Upper lobe of right lung (tissue), 1 donor: Measurements from ENCODE around the gene CCR6. TPM values are rescaled to one million over a fixed set of nuclear protein-coding genes. Genes with fewer than 3 reads are reported as not detected.

Experiments
- ATAC-seq: fragments of 200-7000 bp; cut with Tn5 transposase; one replicate; pipeline ENCODE4 v1.9.1; 2020; ENCODE audit warnings: mild to moderate bottlenecking, moderate library complexity
- DNase-seq: peaks from one replicate; pipeline ENCODE4 v3.0.0-alpha.2; 2020
- H3K27ac ChIP-seq: fragments of 200-600 bp; one replicate; pipeline ENCODE4 v1.8.0; 2022
- H3K27me3 ChIP-seq: fragments of 200-600 bp; one replicate; pipeline ENCODE4 v1.8.0; 2022; ENCODE audit warnings: mild to moderate bottlenecking
- H3K36me3 ChIP-seq: fragments of 200-600 bp; one replicate; pipeline ENCODE4 v1.8.0; 2022
- H3K4me1 ChIP-seq: fragments of 200-600 bp; one replicate; pipeline ENCODE4 v1.8.0; 2022
- H3K4me3 ChIP-seq: fragments of 200-600 bp; one replicate; pipeline ENCODE4 v1.8.0; 2022; ENCODE audit warnings: mild to moderate bottlenecking
- H3K9me3 ChIP-seq: fragments of 200-600 bp; one replicate; pipeline ENCODE4 v1.8.0; 2022
- intact Hi-C: fragments of 100-400 bp; cut with DNase I; formaldehyde crosslinking; loops from one replicate; pipeline ENCODE4 v1.11.0; 2022
- total RNA-seq: library from RNA; stranded (reverse); fragmentation: NEBNext Ultra II Directional; extraction: Animal tissue kit (Norgen Biotek cat#: 25700); gene quantifications from one replicate; pipeline ENCODE4 v1.2.1, GENCODE V29; 2021
- TF ChIP-seq, protein P1 (sequence below): fragments of 200-600 bp; IDR thresholded peaks from one replicate; pipeline ENCODE4 v1.8.0; 2022; ENCODE audit warnings: antibody characterized with exemption
- donor health status: DM: no; HTN: yes; CAD: no; lungs with severe emphysema.

Gene CCR6
- total RNA-seq, 1 donor from 2014 or later: 1.4 TPM

GRCh38 chr6:167124753-167125152 is 1.9 kb downstream of the CCR6 start:
- ATAC-seq: no peak
- no peak overlapping the region for H3K4me3 ChIP-seq
- TF ChIP-seq, protein P1, sequence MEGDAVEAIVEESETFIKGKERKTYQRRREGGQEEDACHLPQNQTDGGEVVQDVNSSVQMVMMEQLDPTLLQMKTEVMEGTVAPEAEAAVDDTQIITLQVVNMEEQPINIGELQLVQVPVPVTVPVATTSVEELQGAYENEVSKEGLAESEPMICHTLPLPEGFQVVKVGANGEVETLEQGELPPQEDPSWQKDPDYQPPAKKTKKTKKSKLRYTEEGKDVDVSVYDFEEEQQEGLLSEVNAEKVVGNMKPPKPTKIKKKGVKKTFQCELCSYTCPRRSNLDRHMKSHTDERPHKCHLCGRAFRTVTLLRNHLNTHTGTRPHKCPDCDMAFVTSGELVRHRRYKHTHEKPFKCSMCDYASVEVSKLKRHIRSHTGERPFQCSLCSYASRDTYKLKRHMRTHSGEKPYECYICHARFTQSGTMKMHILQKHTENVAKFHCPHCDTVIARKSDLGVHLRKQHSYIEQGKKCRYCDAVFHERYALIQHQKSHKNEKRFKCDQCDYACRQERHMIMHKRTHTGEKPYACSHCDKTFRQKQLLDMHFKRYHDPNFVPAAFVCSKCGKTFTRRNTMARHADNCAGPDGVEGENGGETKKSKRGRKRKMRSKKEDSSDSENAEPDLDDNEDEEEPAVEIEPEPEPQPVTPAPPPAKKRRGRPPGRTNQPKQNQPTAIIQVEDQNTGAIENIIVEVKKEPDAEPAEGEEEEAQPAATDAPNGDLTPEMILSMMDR: no peak

DNA sequence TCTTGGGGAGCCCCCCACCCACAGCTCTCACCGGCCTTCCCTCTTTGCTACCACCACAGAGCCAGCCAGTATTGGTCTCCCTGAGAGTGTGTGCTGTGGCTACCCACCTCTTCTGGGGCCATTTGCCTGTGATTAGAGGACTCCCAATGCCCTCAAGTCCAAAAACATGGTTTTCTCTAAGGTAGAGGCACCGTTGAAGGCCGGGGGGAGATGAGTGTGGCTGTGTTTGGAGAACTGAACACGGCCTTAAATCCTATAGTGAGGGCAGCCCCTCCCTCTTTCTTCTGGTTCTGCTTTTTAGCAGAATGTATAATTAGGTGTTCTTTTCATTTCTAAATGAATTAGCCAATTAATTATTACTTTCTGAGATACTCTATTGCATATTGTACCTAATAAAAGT is 2.5 kb downstream of the CCR6 start:
- H3K9me3 ChIP-seq: no peaks in the 10 kb centered on the region
- ATAC-seq: no peak
- H3K27ac ChIP-seq: no peak overlapping the region
- no peak overlapping the region for H3K4me3 ChIP-seq
- TF ChIP-seq, protein P1: no peak
- DNase-seq: no peak
- no peaks in the 10 kb centered on the region for H3K4me1 ChIP-seq
- intact Hi-C loops: no loop called here
- no peaks in the 10 kb centered on the region for H3K36me3 ChIP-seq
- no peaks in the 10 kb centered on the region for H3K27me3 ChIP-seq

More at GRCh38 chr6:167124753-167125152, 1.9 kb downstream of the CCR6 start:
- Histone ChIP-seq H3K36me3 (no peaks in the 10 kb centered on the region), H3K4me1 (no peaks in the 10 kb centered on the region), H3K27me3 (no peaks in the 10 kb centered on the region), H3K27ac (no peak overlapping the region), H3K9me3 (no peaks in the 10 kb centered on the region)
- intact Hi-C loops: no loop called here
- DNase-seq: no peak

DNA sequence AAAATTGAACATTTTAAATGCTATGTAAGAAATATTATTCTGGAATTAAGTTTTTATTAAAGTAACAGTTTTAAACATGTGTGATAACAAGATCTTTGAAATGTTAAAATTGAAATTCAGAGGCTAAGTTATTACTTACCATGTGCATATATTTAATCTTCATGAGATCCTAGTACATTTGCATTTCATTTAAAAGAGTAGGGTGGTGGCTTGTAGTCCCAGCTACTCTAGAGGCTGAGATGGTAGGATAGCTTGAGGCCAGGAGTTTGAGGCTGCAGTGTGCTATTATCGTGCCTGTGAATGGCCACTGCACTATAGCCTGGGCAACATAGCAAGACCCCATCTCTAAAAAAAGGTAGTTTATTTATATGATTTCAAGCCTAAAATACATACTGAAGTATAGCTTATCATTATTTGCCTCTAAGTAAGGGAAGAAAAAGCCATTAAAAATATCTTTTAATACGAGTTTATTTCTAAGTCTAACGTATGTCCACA is 3.0 kb downstream of the CCR6 start:
- Histone ChIP-seq H3K27me3 (no peaks in the 10 kb centered on the region), H3K27ac (no peak overlapping the region), H3K9me3 (no peaks in the 10 kb centered on the region), H3K4me1 (no peaks in the 10 kb centered on the region), H3K36me3 (no peaks in the 10 kb centered on the region), H3K4me3 (no peak overlapping the region)
- intact Hi-C loops: no loop called here
- DNase-seq (no peak), ATAC-seq (no peak)
- TF ChIP-seq, protein P1: no peak

- intact Hi-C loops: no loop called here
- DNase-seq: no peak
- H3K4me3 ChIP-seq: no peak overlapping the region
- H3K27ac ChIP-seq: no peak overlapping the region
- no peaks in the 10 kb centered on the region for H3K27me3 ChIP-seq
- no peaks in the 10 kb centered on the region for H3K36me3 ChIP-seq
- ATAC-seq: no peak
- no peaks in the 10 kb centered on the region for H3K4me1 ChIP-seq
- H3K9me3 ChIP-seq: no peaks in the 10 kb centered on the region
- TF ChIP-seq, protein P1: no peak
Measured at GRCh38 chr6:167127785-167128531, 5.1 kb downstream of the CCR6 start.

DNA sequence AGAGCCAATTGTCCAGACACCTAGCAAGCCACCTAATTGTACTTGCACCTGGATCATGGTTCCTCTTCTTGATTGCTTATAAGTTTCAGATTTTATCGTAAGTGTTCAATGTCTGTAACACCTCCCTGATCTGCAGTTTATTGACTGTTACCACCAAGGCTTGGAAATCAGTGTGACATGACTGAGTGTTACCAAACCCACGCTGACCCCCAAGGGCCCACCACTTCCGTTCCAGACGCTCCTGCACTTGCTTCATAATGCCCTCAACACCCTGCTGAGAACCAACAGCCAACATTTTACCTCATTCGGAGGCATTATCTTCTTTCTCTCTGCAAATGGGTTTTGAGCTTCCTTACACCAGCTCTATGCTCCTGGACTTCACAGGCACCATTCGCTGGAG is 6.3 kb downstream of the CCR6 start:
- ATAC-seq: no peak
- intact Hi-C loops: no loop called here
- TF ChIP-seq, protein P1: no peak

More for the DNA sequence above, 6.3 kb downstream of the CCR6 start:
- no peak overlapping the region for H3K27ac ChIP-seq
- no peaks in the 10 kb centered on the region for H3K4me1 ChIP-seq
- no peaks in the 10 kb centered on the region for H3K9me3 ChIP-seq
- no peaks in the 10 kb centered on the region for H3K36me3 ChIP-seq
- no peak for DNase-seq
- H3K4me3 ChIP-seq: no peak overlapping the region
- H3K27me3 ChIP-seq: no peaks in the 10 kb centered on the region
